ENCODE data around the gene YAF2. TPM values are rescaled to one million over a fixed set of nuclear protein-coding genes. Genes with fewer than 3 reads are reported as not detected.

Gene YAF2
- polyA plus RNA-seq (ENCODE audit: insufficient read length) = 29.0 TPM
- long read RNA-seq, donor 1, partial matches to known transcripts = 0 of 6 reads
- long read RNA-seq, donor 1, other reads (novel, unspliced or antisense) = 0 of 6 reads
- long read RNA-seq, donor 2, transcript YAF2-203 (4 exons, 2,076 nt) = major isoform, 5 of 6 reads
- long read RNA-seq, donor 2, partial matches to known transcripts = 0 of 6 reads
- long read RNA-seq, donor 2, other reads (novel, unspliced or antisense) = 0 of 6 reads
- long read RNA-seq, donor 3, partial matches to known transcripts = 0 of 4 reads
- long read RNA-seq, donor 3, other reads (novel, unspliced or antisense) = 0 of 4 reads
- long read RNA-seq, donor 4, partial matches to known transcripts = 0 of 1 reads
- long read RNA-seq, donor 4, other reads (novel, unspliced or antisense) = 0 of 1 reads
- long read RNA-seq, donor 5, transcript YAF2-203 (4 exons, 2,076 nt) = major isoform, 8 of 12 reads
- long read RNA-seq, donor 5, partial matches to known transcripts = 0 of 12 reads
- long read RNA-seq, donor 5, other reads (novel, unspliced or antisense) = 0 of 12 reads
- long read RNA-seq, donor 6, partial matches to known transcripts = 0 of 5 reads
- long read RNA-seq, donor 6, other reads (novel, unspliced or antisense) = 0 of 5 reads
- long read RNA-seq, donor 7, transcript YAF2-203 (4 exons, 2,076 nt) = major isoform, 10 of 17 reads
- long read RNA-seq, donor 7, partial matches to known transcripts = 0 of 17 reads
- long read RNA-seq, donor 7, other reads (novel, unspliced or antisense) = 0 of 17 reads
- long read RNA-seq, donor 8, partial matches to known transcripts = 0 of 4 reads
- long read RNA-seq, donor 8, other reads (novel, unspliced or antisense) = 0 of 4 reads

GRCh38 chr12:42238240-42239140, at the start of gene YAF2:
Gene YAF2, minus strand, starts transcription at chr12:42238248. Its CDS starts 68 bp downstream, at chr12:42238180.
- peak; percentile 82 for DNase-seq

GRCh38 chr12:42286741-42287140, 48.7 kb upstream of the YAF2 start:
- DNase-seq = no peak

- no peak for DNase-seq
Observed at GRCh38 chr12:42285431-42285830, 47.4 kb upstream of the YAF2 start.

GRCh38 chr12:42284876-42285275, 46.8 kb upstream of the YAF2 start:
- no peak for DNase-seq

- no peak for DNase-seq
Observed at GRCh38 chr12:42284157-42284556, 46.1 kb upstream of the YAF2 start.

- no peak for DNase-seq
Observed at GRCh38 chr12:42283739-42284138, 45.7 kb upstream of the YAF2 start.

GRCh38 chr12:42282294-42282693, 44.2 kb upstream of the YAF2 start:
- no peak for DNase-seq

GRCh38 chr12:42281844-42282243, 43.8 kb upstream of the YAF2 start:
- no peak for DNase-seq

- no peak for DNase-seq
Observed at GRCh38 chr12:42281278-42281677, 43.2 kb upstream of the YAF2 start.

- no peak for DNase-seq
Observed at GRCh38 chr12:42278128-42278510, 40.1 kb upstream of the YAF2 start.

- DNase-seq = no peak
Observed at GRCh38 chr12:42277396-42278127, 39.5 kb upstream of the YAF2 start.

GRCh38 chr12:42275499-42275898, 37.5 kb upstream of the YAF2 start:
- no peak for DNase-seq

- no peak for DNase-seq
Observed at GRCh38 chr12:42273706-42274105, 35.7 kb upstream of the YAF2 start.

GRCh38 chr12:42270596-42270995, 32.5 kb upstream of the YAF2 start:
- DNase-seq = no peak

- no peak for DNase-seq
Observed at GRCh38 chr12:42267413-42268190, 29.6 kb upstream of the YAF2 start.

- DNase-seq = no peak
Observed at GRCh38 chr12:42266579-42267230, 28.7 kb upstream of the YAF2 start.

GRCh38 chr12:42262271-42262670, 24.2 kb upstream of the YAF2 start:
- DNase-seq = no peak

- DNase-seq = no peak
Observed at GRCh38 chr12:42261708-42262107, 23.7 kb upstream of the YAF2 start.

GRCh38 chr12:42260518-42260917, 22.5 kb upstream of the YAF2 start:
- DNase-seq = no peak

GRCh38 chr12:42259699-42260098, 21.7 kb upstream of the YAF2 start:
- DNase-seq = no peak

Data from left kidney (tissue), 8 donors.